GM12872 (cell line): Measurements from ENCODE around the gene SMAP1.

ENCODE experiments used
- CTCF ChIP-seq: IDR thresholded peaks from 3 replicates; pipeline ENCODE4 v1.5.1; 2011; ENCODE audit warnings: low read depth, mild to moderate bottlenecking, low read length, moderate library complexity; ENCODE audit not compliant: insufficient read depth

SMAP1 gene

DNA sequence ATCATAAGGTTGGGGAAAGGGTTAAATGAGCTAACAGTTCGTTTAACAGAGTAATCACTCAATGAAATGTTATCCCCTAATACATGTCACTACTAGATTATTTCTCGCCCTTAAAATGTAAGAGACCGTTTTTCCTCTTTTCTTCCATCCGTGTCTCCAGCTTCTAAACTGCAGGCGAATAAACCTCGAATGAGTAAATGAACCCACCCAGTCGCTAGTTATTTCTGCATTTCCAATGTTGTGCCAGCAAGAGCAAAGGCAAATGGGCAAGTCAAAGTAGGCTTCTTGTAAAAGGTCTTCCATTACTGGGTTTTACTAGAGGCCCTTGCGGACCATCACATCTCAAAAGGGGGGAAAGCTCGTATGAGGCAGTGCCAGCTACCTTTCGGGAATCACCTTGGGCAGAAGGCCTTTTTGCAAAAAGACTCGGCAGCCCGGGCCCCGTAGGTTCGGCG is 400 bp upstream of the SMAP1 start:
- TF ChIP-seq CTCF = no peak

- TF ChIP-seq CTCF = no peak
Observed at GRCh38 chr6:70668499-70668812, 773 bp downstream of the SMAP1 start.

DNA sequence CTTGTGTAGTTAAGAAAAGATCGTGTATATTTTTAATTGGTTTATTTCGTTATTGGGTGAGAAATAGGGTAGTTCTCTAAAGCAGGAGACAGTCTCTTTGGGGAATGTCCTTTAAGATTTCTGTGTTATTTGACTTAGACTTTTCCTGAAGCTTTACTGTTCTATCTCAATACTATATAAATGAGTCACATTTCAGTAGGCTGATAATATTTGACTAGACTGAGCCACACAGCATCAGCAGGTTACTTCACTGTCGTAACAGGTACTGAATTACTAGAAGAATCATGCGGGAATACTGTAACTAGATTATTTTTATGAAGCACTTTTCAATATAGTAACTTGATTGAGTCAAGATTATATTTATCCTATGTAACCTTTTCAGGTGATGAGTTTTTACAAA is 1.4 kb downstream of the SMAP1 start:
- no peak for TF ChIP-seq CTCF

DNA sequence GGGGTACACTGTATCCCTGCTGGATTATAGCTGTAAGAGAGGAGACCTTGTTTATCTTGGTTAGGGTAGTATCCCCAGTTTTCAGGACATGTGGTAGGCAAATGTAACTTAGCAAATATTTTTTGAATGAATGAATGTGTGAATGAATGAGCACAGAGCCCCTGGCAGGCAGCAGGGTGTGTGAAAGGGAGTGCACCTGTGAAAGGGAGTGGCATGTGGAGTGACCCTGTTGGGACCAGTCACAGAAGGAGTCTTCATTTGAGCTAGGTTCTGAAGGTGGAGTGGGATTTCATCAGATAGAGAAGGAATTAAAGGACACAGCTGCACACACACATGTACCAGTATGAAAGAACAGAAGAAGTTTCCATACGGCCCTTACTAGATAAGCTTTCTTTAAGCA is 4.9 kb downstream of the SMAP1 start:
- TF ChIP-seq CTCF = no peak

- no peak for TF ChIP-seq CTCF
Observed at GRCh38 chr6:70673054-70673453, 5.4 kb downstream of the SMAP1 start.

DNA sequence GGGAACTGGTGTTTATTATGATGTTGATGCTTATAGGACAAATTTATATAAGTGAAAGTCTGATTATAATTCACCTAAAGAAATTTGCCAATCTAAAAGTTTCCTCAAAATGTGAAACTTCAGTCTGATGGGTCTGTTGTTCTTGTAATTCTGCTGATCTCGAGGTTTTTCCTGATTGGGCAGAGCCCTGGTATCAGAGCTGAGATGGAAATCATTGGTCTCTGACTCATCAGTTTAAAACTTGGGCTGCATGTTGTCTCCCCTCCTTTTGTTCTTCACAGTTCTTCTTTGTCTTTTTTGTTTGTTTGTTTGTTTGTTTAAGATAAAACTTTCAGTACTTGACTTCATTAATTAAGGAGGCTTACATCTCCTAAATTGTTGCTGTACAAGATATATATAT is 5.9 kb downstream of the SMAP1 start:
- TF ChIP-seq CTCF = no peak

- no peak for TF ChIP-seq CTCF
Observed at GRCh38 chr6:70675822-70676221, 8.1 kb downstream of the SMAP1 start.

GRCh38 chr6:70676821-70677220 is 9.1 kb downstream of the SMAP1 start:
- no peak for TF ChIP-seq CTCF
